ENCODE results near the gene SLC49A3. TPM values are rescaled to one million over a fixed set of nuclear protein-coding genes. Genes with fewer than 3 reads are reported as not detected.

Gene SLC49A3
- total and polyA plus RNA-seq, 2 of the 13 experiments (the other 11 are each of a cell fraction or from before 2014, with no cell fraction given), result 0.07 to 0.17 TPM

DNA sequence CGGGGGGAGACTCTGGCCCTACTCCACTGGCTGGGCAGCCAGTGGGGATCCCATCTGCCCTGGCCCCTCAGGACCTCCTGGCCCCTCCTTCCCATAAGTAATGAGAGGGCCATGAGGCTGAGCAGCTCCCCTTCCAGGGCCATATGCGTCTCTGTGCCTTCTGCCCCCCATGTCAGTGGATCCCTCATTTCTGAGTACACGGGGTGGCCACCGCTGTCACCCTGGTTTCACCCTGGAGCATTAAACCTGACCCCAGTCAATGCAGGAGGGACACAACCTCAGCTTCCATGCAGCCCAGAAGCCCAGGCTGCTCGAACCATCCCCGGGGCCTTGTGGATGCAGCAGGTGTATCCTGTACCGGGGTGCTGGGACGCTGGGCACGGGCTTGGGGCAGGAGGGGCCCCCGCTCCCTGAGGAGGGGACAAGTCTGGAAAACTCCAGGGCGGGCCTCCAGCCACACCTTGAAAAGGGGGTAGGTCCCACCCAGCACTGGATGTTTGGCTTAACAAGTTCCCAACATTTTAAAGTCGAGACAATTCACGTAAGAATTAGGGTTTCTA is 39.1 kb downstream of the SLC49A3 start:
- Histone ChIP-seq H2AFZ (ENCODE audit: low read length) (no peak overlapping the region), H3K9ac (ENCODE audit: insufficient read depth, low read depth, low read length) (no peak overlapping the region), H3K4me1 (ENCODE audit: insufficient read depth, low read length) (peaks cover 37% of the 10 kb centered on the region), H3K27ac (ENCODE audit: extremely low read length, insufficient read depth, low read length) (no peak overlapping the region), H3K4me3 (replicated peaks in 1 of 3; ENCODE audit: insufficient read depth in 1 of 3, low read depth in 2 of 3, low read length in 3 of 3) (no peak overlapping the region), H4K20me1 (ENCODE audit: insufficient read depth, low read length) (no peaks in the 10 kb centered on the region), H3K36me3 (replicated peaks in 1 of 2; ENCODE audit: control insufficient read depth in 1 of 2, insufficient read depth in 2 of 2, low read length in 2 of 2) (no peaks in the 10 kb centered on the region), H3K79me2 (ENCODE audit: insufficient read depth, low read length) (no peaks in the 10 kb centered on the region), H3K27me3 (ENCODE audit: control insufficient read depth in 1 of 2, insufficient read depth in 2 of 2, low read length in 2 of 2) (peaks cover 19 to 69% of the 10 kb centered on the region in 2 experiments), H3K4me2 (ENCODE audit: low read depth, low read length) (no peak overlapping the region), H3K9me3 (ENCODE audit: low read length) (no peaks in the 10 kb centered on the region)
- FAIRE-seq (no peak), DNase-seq (ENCODE audit: low spot score) (no peak), ATAC-seq (no peak)
- in situ Hi-C loops (cut with HindIII; ENCODE audit: extremely low pct_ligation_motif_present, low pct_unique_long_range_greater_than_20kb) (no loop called here), intact Hi-C loops (cut with micrococcal nuclease; ENCODE audit: unreplicated experiment) (no loop called here)
- WGBS (ENCODE audit: low lambda C conversion rate), result 24% methylated on average over 4 of the region's 13 CpGs
- CTCF ChIA-PET (ENCODE audit: low intra/inter-chr PET ratio, low total read pairs), result no interaction called here
- no TSS peak for BruUV-seq (replicated peaks)
- TF ChIP-seq, protein P1, sequence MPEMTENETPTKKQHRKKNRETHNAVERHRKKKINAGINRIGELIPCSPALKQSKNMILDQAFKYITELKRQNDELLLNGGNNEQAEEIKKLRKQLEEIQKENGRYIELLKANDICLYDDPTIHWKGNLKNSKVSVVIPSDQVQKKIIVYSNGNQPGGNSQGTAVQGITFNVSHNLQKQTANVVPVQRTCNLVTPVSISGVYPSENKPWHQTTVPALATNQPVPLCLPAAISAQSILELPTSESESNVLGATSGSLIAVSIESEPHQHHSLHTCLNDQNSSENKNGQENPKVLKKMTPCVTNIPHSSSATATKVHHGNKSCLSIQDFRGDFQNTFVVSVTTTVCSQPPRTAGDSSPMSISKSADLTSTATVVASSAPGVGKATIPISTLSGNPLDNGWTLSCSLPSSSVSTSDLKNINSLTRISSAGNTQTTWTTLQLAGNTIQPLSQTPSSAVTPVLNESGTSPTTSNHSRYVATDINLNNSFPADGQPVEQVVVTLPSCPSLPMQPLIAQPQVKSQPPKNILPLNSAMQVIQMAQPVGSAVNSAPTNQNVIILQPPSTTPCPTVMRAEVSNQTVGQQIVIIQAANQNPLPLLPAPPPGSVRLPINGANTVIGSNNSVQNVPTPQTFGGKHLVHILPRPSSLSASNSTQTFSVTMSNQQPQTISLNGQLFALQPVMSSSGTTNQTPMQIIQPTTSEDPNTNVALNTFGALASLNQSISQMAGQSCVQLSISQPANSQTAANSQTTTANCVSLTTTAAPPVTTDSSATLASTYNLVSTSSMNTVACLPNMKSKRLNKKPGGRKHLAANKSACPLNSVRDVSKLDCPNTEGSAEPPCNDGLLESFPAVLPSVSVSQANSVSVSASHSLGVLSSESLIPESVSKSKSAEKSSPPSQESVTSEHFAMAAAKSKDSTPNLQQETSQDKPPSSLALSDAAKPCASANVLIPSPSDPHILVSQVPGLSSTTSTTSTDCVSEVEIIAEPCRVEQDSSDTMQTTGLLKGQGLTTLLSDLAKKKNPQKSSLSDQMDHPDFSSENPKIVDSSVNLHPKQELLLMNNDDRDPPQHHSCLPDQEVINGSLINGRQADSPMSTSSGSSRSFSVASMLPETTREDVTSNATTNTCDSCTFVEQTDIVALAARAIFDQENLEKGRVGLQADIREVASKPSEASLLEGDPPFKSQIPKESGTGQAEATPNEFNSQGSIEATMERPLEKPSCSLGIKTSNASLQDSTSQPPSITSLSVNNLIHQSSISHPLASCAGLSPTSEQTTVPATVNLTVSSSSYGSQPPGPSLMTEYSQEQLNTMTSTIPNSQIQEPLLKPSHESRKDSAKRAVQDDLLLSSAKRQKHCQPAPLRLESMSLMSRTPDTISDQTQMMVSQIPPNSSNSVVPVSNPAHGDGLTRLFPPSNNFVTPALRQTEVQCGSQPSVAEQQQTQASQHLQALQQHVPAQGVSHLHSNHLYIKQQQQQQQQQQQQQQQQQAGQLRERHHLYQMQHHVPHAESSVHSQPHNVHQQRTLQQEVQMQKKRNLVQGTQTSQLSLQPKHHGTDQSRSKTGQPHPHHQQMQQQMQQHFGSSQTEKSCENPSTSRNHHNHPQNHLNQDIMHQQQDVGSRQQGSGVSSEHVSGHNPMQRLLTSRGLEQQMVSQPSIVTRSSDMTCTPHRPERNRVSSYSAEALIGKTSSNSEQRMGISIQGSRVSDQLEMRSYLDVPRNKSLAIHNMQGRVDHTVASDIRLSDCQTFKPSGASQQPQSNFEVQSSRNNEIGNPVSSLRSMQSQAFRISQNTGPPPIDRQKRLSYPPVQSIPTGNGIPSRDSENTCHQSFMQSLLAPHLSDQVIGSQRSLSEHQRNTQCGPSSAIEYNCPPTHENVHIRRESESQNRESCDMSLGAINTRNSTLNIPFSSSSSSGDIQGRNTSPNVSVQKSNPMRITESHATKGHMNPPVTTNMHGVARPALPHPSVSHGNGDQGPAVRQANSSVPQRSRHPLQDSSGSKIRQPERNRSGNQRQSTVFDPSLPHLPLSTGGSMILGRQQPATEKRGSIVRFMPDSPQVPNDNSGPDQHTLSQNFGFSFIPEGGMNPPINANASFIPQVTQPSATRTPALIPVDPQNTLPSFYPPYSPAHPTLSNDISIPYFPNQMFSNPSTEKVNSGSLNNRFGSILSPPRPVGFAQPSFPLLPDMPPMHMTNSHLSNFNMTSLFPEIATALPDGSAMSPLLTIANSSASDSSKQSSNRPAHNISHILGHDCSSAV (CRISPR knock-in tag; IDR thresholded peaks at IDR 0.05; ENCODE audit: borderline replicate concordance), result no peak
- TF ChIP-seq, protein P2, sequence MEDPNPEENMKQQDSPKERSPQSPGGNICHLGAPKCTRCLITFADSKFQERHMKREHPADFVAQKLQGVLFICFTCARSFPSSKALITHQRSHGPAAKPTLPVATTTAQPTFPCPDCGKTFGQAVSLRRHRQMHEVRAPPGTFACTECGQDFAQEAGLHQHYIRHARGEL (CRISPR knock-in tag; IDR thresholded peaks at IDR 0.05), result no peak
- POLR2A ChIA-PET, result no interaction called here
